ENCODE data around the gene CACNA2D1. TPM values are rescaled to one million over a fixed set of nuclear protein-coding genes. Genes with fewer than 3 reads are reported as not detected.

CACNA2D1 gene
- total and polyA plus RNA-seq, 9 of the 15 experiments (the other 6 are each of a cell fraction or from before 2014, with no cell fraction given), result 0.49 TPM; not detected in 8

- H3K79me2 ChIP-seq (ENCODE audit: control insufficient read depth, insufficient read depth, low read length), result no peaks in the 10 kb centered on the region
- no peak overlapping the region for H3K4me2 ChIP-seq (ENCODE audit: insufficient read depth, low read length)
- ATAC-seq (no peak), FAIRE-seq (no peak), DNase-seq (ENCODE audit: extremely low read depth in 1 of 4, low spot score in 3 of 4) (no peak)
- CTCF ChIA-PET (ENCODE audit: low intra/inter-chr PET ratio), result no interaction called here
- no peaks in the 10 kb centered on the region for H3K9me1 ChIP-seq (ENCODE audit: control insufficient read depth, insufficient read depth, low read length)
- POLR2A ChIA-PET, result no interaction called here
- no peaks in the 10 kb centered on the region for H3K36me3 ChIP-seq (ENCODE audit: control insufficient read depth, insufficient read depth, low read length)
- no peaks in the 10 kb centered on the region for H3K27me3 ChIP-seq (ENCODE audit: control insufficient read depth in 2 of 2, insufficient read depth in 2 of 2, low read length in 2 of 2)
- H3K27ac ChIP-seq (ENCODE audit: extremely low read depth, low read depth, low read length), result no peak overlapping the region
- H4K20me1 ChIP-seq (replicated peaks; ENCODE audit: control insufficient read depth, insufficient read depth, low read length), result no peaks in the 10 kb centered on the region
- 3% methylated on average over 3 of the region's 3 CpGs for WGBS (ENCODE audit: insufficient coverage, low coverage, missing lambda C conversion rate)
- no peak overlapping the region for H2AFZ ChIP-seq (ENCODE audit: low read depth, low read length)
- H3K4me3 ChIP-seq, result no peak overlapping the region
- intact Hi-C loops (cut with micrococcal nuclease) (no loop called here), in situ Hi-C loops (cut with MboI) (no loop called here)
- no peak overlapping the region for H3K9ac ChIP-seq (ENCODE audit: insufficient read depth in 1 of 2, low read depth in 2 of 2, low read length in 2 of 2)
- no peak for TF ChIP-seq ZNF79 (CRISPR knock-in tag; IDR thresholded peaks at IDR 0.05; ENCODE audit: low read depth)
- TF ChIP-seq ARNT (IDR thresholded peaks at IDR 0.05), result no peak
- TF ChIP-seq STAT6 (CRISPR knock-in tag; IDR thresholded peaks at IDR 0.05), result no peak
- TF ChIP-seq, protein P1, sequence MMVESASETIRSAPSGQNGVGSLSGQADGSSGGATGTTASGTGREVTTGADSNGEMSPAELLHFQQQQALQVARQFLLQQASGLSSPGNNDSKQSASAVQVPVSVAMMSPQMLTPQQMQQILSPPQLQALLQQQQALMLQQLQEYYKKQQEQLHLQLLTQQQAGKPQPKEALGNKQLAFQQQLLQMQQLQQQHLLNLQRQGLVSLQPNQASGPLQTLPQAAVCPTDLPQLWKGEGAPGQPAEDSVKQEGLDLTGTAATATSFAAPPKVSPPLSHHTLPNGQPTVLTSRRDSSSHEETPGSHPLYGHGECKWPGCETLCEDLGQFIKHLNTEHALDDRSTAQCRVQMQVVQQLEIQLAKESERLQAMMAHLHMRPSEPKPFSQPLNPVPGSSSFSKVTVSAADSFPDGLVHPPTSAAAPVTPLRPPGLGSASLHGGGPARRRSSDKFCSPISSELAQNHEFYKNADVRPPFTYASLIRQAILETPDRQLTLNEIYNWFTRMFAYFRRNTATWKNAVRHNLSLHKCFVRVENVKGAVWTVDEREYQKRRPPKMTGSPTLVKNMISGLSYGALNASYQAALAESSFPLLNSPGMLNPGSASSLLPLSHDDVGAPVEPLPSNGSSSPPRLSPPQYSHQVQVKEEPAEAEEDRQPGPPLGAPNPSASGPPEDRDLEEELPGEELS (CRISPR knock-in tag; IDR thresholded peaks at IDR 0.05; ENCODE audit: borderline replicate concordance), result no peak
- TF ChIP-seq ZZZ3 (IDR thresholded peaks at IDR 0.05), result no peak
- TF ChIP-seq ZNF561 (CRISPR knock-in tag; conservative IDR thresholded peaks at IDR 0.05), result no peak
- no peak for TF ChIP-seq CREB1 (IDR thresholded peaks at IDR 0.05)
- no peak for TF ChIP-seq CREB1 (CRISPR knock-in tag; IDR thresholded peaks at IDR 0.05)
- TF ChIP-seq, protein P2, sequence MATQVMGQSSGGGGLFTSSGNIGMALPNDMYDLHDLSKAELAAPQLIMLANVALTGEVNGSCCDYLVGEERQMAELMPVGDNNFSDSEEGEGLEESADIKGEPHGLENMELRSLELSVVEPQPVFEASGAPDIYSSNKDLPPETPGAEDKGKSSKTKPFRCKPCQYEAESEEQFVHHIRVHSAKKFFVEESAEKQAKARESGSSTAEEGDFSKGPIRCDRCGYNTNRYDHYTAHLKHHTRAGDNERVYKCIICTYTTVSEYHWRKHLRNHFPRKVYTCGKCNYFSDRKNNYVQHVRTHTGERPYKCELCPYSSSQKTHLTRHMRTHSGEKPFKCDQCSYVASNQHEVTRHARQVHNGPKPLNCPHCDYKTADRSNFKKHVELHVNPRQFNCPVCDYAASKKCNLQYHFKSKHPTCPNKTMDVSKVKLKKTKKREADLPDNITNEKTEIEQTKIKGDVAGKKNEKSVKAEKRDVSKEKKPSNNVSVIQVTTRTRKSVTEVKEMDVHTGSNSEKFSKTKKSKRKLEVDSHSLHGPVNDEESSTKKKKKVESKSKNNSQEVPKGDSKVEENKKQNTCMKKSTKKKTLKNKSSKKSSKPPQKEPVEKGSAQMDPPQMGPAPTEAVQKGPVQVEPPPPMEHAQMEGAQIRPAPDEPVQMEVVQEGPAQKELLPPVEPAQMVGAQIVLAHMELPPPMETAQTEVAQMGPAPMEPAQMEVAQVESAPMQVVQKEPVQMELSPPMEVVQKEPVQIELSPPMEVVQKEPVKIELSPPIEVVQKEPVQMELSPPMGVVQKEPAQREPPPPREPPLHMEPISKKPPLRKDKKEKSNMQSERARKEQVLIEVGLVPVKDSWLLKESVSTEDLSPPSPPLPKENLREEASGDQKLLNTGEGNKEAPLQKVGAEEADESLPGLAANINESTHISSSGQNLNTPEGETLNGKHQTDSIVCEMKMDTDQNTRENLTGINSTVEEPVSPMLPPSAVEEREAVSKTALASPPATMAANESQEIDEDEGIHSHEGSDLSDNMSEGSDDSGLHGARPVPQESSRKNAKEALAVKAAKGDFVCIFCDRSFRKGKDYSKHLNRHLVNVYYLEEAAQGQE (IDR thresholded peaks at IDR 0.05; ENCODE audit: borderline replicate concordance), result no peak
- TF ChIP-seq, protein P2 (CRISPR knock-in tag; IDR thresholded peaks at IDR 0.05; ENCODE audit: low read depth), result no peak
- BruUV-seq (replicated peaks), result no TSS peak
- no peaks in the 10 kb centered on the region for H3K9me3 ChIP-seq (replicated peaks; ENCODE audit: control insufficient read depth, insufficient read depth, low read depth, low read length)
- no peaks in the 10 kb centered on the region for H3K4me1 ChIP-seq (replicated peaks in 1 of 2; ENCODE audit: control insufficient read depth in 2 of 2, insufficient read depth in 2 of 2, low read length in 2 of 2)
Observed at GRCh38 chr7:82273886-82274285, 169.7 kb downstream of the CACNA2D1 start.

Measured in K562 (cell line).